Right ventricle myocardium superior (tissue), 1 donor: ENCODE results near the gene SLC35A4. TPM values are rescaled to one million over a fixed set of nuclear protein-coding genes. Genes with fewer than 3 reads are reported as not detected.
A peak's percentile ranks its signal among the peaks of the same experiment; 100 is the strongest.

ENCODE experiments used
- ATAC-seq: fragments of 200-7000 bp; cut with Tn5 transposase; one replicate; pipeline ENCODE4 v1.9.1; 2020; ENCODE audit warnings: mild to moderate bottlenecking; ENCODE audit not compliant: poor library complexity
- DNase-seq: peaks from one replicate; pipeline ENCODE4 v3.0.0-alpha.2; 2020
- intact Hi-C: fragments of 100-400 bp; cut with DNase I; formaldehyde crosslinking; loops from one replicate; pipeline ENCODE4 v1.11.2; 2022
- total RNA-seq: library from RNA; stranded (reverse); fragmentation: NEBNext Ultra II Directional; extraction: Animal tissue kit (Norgen Biotek cat#: 25700); gene quantifications from one replicate; pipeline ENCODE4 v1.2.1, GENCODE V29; 2021
- donor health status: DM: no; HTN: yes; CAD: no; lungs with severe emphysema.

Gene SLC35A4
- total RNA-seq, 1 donor from 2014 or later = 81.4 TPM

GRCh38 chr5:140556438-140556837 is 8.2 kb upstream of the SLC35A4 start:
- DNase-seq (no peak), ATAC-seq (no peak)
- intact Hi-C loops = no loop called here

- intact Hi-C loops = no loop called here
- peak; percentile 98 for ATAC-seq
- DNase-seq = peak; percentile 97
Observed at GRCh38 chr5:140557136-140557805, 7.4 kb upstream of the SLC35A4 start, which contains the start of gene SRA1. SRA1 (minus strand) TSS chr5:140557473; CDS start chr5:140557452, 21 bp downstream.

DNA sequence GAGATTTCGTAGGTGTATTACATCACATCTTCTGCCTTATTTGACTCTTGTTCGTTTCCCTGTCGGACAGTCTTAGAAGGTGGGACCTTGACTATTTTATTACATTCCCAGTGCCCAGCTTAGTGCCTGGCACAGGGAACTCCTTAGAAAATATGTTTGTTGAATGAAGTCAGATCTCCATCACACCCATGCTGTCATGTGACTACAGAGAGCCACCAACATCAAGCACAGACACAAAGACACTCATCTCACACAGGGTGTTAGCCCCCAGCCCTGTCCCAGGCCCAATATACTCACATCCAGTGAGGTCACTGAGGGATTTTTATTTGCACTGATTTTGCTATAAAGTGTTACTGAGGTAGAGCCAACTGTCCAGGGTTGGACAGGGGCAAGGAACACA is 6.7 kb upstream of the SLC35A4 start:
- DNase-seq (no peak), ATAC-seq (no peak)
- intact Hi-C loops = no loop called here

GRCh38 chr5:140558542-140558941 is 6.1 kb upstream of the SLC35A4 start:
- DNase-seq (no peak), ATAC-seq (no peak)
- intact Hi-C loops = no loop called here

DNA sequence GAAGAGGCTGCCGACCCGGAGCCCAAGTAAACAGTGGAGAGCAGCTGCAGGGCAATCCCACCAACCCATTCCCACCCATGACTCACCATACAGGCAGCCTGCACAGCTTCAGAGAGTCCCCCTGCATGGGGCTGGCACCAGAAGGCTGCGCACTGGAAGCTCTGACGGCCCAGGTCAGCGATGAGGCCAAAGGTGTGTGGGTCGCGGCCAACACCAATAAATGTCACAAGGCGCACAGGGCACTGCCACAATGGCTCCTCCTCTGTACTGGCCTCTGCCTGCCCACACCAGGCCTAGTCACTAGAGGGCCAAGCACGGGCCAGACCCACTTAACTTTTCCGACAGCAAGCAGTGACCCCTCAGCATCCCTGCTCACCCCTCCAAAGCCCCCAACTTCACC is 4.4 kb upstream of the SLC35A4 start:
- ATAC-seq (no peak), DNase-seq (no peak)
- intact Hi-C loops = no loop called here

DNA sequence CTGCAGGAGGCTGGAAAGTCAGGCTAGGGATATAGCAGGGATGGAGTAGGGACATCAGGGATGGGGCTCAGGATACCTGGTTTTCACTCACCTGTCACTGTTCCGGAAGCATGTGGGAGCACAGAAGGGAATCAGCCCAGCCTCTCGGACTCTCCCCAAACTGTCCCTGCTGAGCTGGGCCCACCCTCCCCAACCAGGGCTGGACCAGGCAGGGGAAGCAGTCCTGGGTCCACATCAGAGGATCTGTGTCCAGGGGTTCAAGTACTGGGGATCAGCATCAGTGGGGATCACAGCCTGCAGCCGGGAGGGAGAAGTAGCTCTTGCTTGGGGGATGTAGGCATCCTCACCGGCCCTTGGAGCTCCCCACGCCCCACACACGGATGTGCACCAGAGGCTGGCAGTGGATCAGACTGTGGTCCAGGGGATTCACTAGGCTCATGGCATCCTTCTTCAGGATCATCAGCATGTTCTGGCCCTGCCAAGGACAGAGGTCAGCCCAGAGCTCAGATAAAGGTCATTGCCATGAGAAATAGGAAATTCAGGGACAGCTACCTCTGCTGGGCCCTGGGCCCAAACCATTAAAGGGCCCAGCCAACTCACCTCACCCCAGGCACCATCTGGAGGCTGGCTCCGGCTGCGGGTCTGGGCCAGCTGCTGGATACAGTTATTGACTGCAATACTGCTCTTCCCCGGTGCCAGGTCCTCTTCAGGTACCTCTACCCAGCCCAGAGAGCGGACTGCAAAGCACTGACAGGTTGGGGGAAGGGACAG is 2.7 kb upstream of the SLC35A4 start:
- DNase-seq = no peak
- ATAC-seq = no peak
- intact Hi-C loops = no loop called here

GRCh38 chr5:140563596-140563995 is 1.0 kb upstream of the SLC35A4 start:
- DNase-seq = no peak

GRCh38 chr5:140565024-140565779 is 574 bp downstream of the SLC35A4 start:
- DNase-seq (no peak), ATAC-seq (no peak)
- intact Hi-C loops = no loop called here

More at GRCh38 chr5:140563596-140563995, 1.0 kb upstream of the SLC35A4 start:
- intact Hi-C loops = no loop called here
- ATAC-seq = no peak

DNA sequence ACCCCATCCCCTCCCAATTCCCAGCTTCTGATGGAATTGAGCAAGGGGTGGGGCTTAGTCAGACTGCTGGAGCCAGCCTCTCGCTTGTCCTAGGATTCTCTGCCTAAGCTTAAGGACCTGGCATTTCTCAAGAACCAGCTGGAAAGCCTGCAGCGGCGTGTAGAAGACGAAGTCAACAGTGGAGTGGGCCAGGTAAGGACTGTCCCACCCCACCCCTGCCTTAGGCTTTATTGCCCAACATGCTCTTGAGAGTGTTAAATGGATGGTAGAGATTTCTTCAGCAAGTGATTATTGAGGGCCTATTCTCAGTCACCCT is 1.1 kb downstream of the SLC35A4 start:
- DNase-seq = no peak
- ATAC-seq = no peak
- intact Hi-C loops = no loop called here

GRCh38 chr5:140566665-140567064 is 2.0 kb downstream of the SLC35A4 start:
- ATAC-seq = no peak
- no peak for DNase-seq
- intact Hi-C loops = no loop called here

DNA sequence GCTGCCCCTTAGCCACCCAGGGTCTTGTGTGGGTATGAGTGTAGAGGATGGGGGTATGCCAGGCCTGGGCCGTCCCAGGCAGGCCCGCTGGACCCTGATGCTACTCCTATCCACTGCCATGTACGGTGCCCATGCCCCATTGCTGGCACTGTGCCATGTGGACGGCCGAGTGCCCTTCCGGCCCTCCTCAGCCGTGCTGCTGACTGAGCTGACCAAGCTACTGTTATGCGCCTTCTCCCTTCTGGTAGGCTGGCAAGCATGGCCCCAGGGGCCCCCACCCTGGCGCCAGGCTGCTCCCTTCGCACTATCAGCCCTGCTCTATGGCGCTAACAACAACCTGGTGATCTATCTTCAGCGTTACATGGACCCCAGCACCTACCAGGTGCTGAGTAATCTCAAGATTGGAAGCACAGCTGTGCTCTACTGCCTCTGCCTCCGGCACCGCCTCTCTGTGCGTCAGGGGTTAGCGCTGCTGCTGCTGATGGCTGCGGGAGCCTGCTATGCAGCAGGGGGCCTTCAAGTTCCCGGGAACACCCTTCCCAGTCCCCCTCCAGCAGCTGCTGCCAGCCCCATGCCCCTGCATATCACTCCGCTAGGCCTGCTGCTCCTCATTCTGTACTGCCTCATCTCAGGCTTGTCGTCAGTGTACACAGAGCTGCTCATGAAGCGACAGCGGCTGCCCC is 2.6 kb downstream of the SLC35A4 start:
- intact Hi-C loops = no loop called here
- DNase-seq = no peak
- ATAC-seq = no peak

DNA sequence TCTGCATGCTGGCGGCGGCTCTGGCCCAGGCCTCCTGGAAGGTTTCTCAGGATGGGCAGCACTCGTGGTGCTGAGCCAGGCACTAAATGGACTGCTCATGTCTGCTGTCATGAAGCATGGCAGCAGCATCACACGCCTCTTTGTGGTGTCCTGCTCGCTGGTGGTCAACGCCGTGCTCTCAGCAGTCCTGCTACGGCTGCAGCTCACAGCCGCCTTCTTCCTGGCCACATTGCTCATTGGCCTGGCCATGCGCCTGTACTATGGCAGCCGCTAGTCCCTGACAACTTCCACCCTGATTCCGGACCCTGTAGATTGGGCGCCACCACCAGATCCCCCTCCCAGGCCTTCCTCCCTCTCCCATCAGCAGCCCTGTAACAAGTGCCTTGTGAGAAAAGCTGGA is 3.2 kb downstream of the SLC35A4 start:
- intact Hi-C loops = no loop called here
- DNase-seq (no peak), ATAC-seq (no peak)

DNA sequence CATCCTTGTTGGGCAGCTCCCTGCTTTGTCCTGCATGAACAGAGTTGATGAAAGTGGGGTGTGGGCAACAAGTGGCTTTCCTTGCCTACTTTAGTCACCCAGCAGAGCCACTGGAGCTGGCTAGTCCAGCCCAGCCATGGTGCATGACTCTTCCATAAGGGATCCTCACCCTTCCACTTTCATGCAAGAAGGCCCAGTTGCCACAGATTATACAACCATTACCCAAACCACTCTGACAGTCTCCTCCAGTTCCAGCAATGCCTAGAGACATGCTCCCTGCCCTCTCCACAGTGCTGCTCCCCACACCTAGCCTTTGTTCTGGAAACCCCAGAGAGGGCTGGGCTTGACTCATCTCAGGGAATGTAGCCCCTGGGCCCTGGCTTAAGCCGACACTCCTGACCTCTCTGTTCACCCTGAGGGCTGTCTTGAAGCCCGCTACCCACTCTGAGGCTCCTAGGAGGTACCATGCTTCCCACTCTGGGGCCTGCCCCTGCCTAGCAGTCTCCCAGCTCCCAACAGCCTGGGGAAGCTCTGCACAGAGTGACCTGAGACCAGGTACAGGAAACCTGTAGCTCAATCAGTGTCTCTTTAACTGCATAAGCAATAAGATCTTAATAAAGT is 3.9 kb downstream of the SLC35A4 start:
- intact Hi-C loops = no loop called here
- ATAC-seq (no peak), DNase-seq (no peak)

DNA sequence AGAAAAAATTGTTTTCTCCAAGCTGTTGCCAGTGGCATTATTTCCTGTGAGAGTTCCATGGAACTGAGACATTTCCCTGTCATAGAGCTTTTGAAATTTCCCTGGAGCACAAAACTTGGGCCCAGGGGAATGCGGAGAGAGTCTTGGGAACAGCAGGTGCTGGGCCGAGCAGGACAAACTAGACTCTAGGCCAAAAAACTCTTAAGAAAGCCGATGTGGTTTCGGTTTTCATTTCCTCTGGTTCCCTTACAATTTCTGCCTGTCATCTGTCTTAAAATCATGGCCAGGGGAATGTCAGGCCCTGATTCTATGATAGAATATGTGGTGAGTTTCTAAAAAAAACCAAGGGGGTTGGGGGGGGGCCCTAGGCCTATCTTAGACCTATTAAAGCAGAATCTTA is 4.6 kb downstream of the SLC35A4 start:
- DNase-seq (no peak), ATAC-seq (no peak)
- intact Hi-C loops = no loop called here

- no peak for ATAC-seq
Observed at GRCh38 chr5:140570058-140570457, 5.4 kb downstream of the SLC35A4 start.

GRCh38 chr5:140570488-140570887 is 5.9 kb downstream of the SLC35A4 start:
- intact Hi-C loops = loop anchor here (5.0 kb wide), 1 partner anchor 62 kb away; the partner anchor contains the start of gene CD14
- DNase-seq = no peak
- no peak for ATAC-seq

More at GRCh38 chr5:140570058-140570457, 5.4 kb downstream of the SLC35A4 start:
- intact Hi-C loops = loop anchor here (5.0 kb wide), 1 partner anchor 62 kb away; the partner anchor contains the start of gene CD14
- no peak for DNase-seq

DNA sequence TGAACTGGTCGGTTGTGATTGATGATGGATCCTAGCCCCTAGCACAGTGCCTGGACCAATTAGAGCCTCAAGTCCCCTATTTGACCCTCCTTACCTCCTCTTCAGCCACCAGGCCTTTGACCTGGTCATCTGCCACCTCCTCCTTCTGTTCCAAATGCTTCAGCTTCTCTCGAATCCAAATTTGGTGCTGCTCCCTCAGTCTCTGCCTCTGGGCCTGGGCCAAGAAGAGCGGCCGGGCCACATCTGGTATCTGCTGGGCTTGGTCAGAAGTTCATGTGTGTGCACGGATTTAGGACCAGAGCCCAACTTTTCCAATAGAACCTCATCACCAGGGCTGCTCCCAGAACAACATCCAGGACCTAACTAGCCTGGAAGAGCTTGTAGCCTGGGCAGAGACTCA is 6.5 kb downstream of the SLC35A4 start:
- ATAC-seq (peak; percentile 29), DNase-seq (peak; percentile 65)
- intact Hi-C loops = loop anchor here (5.0 kb wide), 1 partner anchor 61 kb away; the partner anchor contains the start of gene CD14

GRCh38 chr5:140573683-140574082 is 9.1 kb downstream of the SLC35A4 start:
- DNase-seq = no peak
- ATAC-seq = no peak
- intact Hi-C loops = loop anchor here (5.0 kb wide), 1 partner anchor 59 kb away; the partner anchor contains the start of gene CD14
